D721Med (cell line): ENCODE data around the gene NTN4.

Experiments used
- DNase-seq: peaks from one replicate; pipeline ENCODE4 v3.0.0; 2011; ENCODE audit warnings: low spot score; ENCODE audit not compliant: insufficient read length
- FAIRE-seq: peaks from 2 replicates; lab custom pipeline; 2011; peaks lifted over from hg19 to GRCh38; lab: Jason Lieb, UNC
- TF ChIP-seq, protein P1 (sequence below): IDR thresholded peaks from 2 replicates; pipeline ENCODE4 v1.5.1; 2012; ENCODE audit warnings: mild to moderate bottlenecking, control low read depth; ENCODE audit not compliant: insufficient read depth; ENCODE audit errors: missing control alignments

NTN4 gene

DNA sequence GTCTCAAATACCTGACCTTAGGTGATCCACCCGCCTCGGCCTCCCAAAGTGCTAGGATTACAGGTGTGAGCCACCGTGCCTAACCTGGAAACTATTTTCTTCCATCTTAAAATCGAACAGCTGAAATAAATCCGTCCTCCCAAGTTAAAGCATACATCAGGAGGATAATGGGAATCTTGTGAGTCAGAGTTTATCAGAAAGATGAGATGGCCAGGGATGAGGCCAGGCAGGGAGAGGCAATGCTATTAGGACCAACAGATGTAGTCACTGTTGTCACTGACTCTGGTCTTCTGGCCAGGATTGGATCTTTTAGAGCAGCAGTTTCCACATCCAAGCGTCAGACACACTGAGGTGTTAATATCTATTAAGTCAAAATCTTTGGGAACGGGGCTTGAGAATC is 177.5 kb downstream of the NTN4 start:
- FAIRE-seq: no peak
- TF ChIP-seq, protein P1, sequence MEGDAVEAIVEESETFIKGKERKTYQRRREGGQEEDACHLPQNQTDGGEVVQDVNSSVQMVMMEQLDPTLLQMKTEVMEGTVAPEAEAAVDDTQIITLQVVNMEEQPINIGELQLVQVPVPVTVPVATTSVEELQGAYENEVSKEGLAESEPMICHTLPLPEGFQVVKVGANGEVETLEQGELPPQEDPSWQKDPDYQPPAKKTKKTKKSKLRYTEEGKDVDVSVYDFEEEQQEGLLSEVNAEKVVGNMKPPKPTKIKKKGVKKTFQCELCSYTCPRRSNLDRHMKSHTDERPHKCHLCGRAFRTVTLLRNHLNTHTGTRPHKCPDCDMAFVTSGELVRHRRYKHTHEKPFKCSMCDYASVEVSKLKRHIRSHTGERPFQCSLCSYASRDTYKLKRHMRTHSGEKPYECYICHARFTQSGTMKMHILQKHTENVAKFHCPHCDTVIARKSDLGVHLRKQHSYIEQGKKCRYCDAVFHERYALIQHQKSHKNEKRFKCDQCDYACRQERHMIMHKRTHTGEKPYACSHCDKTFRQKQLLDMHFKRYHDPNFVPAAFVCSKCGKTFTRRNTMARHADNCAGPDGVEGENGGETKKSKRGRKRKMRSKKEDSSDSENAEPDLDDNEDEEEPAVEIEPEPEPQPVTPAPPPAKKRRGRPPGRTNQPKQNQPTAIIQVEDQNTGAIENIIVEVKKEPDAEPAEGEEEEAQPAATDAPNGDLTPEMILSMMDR: no peak

DNA sequence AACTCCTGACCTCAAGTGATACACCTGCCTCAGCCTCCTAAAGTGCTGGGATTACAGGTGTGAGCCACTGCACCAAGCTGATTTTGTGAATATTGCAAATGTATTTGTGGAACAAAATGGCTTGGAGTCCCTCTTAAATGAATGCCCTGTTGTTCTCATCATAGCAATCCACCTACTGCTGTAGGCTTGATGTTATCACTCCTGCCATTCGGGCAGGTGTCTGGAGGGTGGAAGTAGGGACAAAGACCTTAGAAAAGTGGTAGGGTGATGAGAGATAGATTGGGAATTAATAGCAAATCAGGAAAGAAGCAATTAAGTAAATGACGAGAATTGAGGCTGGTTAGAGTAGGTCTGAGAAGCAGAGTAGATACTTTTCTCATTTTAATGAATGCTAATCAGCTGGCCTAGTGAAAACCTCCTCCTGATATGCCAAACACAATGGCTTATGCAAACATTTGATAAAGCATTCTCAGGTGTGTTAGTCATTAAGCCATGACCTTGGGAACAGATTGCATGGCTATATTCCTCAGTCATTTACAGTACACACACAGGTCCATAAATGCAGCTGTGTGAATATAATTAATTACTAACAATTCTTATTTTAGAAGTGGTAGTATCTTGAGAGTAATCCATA is 178.8 kb downstream of the NTN4 start:
- FAIRE-seq (no peak), DNase-seq (no peak)
- TF ChIP-seq, protein P1: no peak

More for the DNA sequence above, 177.5 kb downstream of the NTN4 start:
- DNase-seq: no peak

DNA sequence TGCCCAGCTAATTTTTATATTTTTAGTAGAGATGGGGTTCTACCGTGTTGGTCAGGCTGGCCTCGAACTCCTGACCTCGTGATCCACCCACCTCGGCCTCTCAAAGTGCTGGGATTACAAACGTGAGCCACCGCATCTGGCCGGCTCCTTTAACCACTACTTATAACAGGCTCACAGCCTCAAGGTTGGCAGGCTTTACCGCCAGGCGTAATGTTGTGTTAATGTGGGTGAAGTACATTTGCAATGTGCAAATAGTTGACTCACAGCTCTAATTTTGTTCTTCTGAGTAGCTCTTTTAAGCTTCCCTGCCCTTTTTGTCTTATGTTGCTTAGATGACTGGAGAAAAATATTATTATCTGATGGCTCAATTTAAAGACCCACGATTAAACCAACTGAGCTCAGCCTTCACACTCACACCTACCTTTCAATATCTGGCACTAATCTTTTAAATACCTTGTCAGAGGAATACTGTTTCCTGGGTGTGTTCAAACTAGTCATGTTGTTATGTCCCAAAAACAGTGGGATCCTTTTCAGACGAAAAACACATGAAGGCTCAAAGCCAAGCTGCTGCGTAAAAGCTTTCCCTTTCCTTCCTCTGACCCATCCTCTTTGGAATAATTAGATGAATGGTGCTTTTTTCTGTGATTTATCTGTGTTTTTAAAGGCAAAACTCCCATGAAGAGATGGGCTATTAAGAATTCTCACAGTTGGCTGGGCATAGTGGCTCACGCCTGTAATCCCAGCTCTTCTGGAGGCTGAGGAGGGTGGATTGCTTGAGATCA is 182.1 kb downstream of the NTN4 start:
- DNase-seq: no peak
- TF ChIP-seq, protein P1: no peak
- FAIRE-seq: no peak
